ENCODE results near the gene CCDC51. TPM values are rescaled to one million over a fixed set of nuclear protein-coding genes. Genes with fewer than 3 reads are reported as not detected.
A peak's percentile ranks its signal among the peaks of the same experiment; 100 is the strongest.

Gene CCDC51
- total and polyA plus RNA-seq, 2 of the 13 experiments (the other 11 are each of a cell fraction or from before 2014, with no cell fraction given) = 18.1 to 29.4 TPM

DNA sequence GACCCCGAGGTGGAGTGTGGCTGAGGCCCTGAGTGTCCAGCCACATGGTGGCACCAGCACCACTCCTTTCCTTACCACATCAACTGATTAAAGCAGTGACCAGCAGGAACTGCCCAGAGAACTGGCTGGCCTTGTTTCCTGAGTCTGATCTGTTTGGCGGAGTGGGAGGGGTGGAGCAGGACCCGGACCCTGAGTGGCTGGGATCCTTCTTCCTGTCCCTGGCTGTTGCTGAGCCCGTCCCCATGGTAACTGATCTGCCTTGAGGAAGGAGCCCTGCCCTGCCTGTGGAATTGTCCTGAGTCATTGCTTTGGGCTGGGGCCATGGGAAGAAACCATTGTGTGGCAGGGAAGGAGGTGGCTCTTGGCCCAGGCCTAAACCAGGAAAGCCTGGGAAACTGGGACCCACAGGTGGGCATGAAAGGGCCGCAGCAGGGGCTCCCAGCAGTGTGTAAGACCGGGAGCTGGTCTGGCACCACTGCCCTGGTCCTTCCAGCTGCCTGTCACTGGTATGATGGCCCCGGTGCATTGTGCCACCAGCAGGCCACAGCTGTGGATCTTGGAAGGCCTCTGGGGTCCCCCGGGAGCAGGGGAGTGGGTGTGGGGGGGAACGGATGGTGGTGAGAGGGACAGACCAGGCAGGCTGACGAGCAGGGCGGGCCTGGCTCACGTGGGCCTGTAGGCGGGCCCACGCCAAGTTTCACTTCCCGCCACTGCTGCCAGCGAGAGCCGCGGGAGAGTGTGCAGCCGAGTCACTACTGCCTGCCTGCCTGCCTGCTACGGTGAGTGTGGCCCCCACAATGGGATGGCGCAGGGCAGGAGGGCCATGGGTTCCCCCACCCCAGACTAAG, 25.8 kb upstream of the CCDC51 start (continued):
- no peak for TF ChIP-seq ZNF180 (CRISPR knock-in tag; IDR thresholded peaks at IDR 0.05; ENCODE audit: borderline replicate concordance, low read depth)
- TF ChIP-seq HNRNPL (IDR thresholded peaks at IDR 0.05; ENCODE audit: low read depth, low read length) = 0 out of 2 replicates have a peak, but pooled peaks have one; percentile 29
- no peak for TF ChIP-seq ZNF543 (CRISPR knock-in tag; IDR thresholded peaks at IDR 0.05)
- TF ChIP-seq RBM39 (IDR thresholded peaks at IDR 0.05; ENCODE audit: low read depth, low read length, poor library complexity, severe bottlenecking) = no peak
- no peak for TF ChIP-seq ZNF589 (CRISPR knock-in tag; conservative IDR thresholded peaks at IDR 0.05)
- TF ChIP-seq, protein P1, sequence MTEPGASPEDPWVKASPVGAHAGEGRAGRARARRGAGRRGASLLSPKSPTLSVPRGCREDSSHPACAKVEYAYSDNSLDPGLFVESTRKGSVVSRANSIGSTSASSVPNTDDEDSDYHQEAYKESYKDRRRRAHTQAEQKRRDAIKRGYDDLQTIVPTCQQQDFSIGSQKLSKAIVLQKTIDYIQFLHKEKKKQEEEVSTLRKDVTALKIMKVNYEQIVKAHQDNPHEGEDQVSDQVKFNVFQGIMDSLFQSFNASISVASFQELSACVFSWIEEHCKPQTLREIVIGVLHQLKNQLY (CRISPR knock-in tag; IDR thresholded peaks at IDR 0.05) = no peak
- 0 out of 2 replicates have a peak, but pooled peaks have one; percentile 50 for TF ChIP-seq ZNF33B (CRISPR knock-in tag; IDR thresholded peaks at IDR 0.05)
- no peak for TF ChIP-seq NAIF1 (CRISPR knock-in tag; IDR thresholded peaks at IDR 0.05; ENCODE audit: borderline replicate concordance)
- TF ChIP-seq SRSF4 (IDR thresholded peaks at IDR 0.05; ENCODE audit: low read depth, low read length, poor library complexity, severe bottlenecking) = no peak
- TF ChIP-seq ATF1 (CRISPR knock-in tag; IDR thresholded peaks at IDR 0.05) = no peak
- TF ChIP-seq, protein P2, sequence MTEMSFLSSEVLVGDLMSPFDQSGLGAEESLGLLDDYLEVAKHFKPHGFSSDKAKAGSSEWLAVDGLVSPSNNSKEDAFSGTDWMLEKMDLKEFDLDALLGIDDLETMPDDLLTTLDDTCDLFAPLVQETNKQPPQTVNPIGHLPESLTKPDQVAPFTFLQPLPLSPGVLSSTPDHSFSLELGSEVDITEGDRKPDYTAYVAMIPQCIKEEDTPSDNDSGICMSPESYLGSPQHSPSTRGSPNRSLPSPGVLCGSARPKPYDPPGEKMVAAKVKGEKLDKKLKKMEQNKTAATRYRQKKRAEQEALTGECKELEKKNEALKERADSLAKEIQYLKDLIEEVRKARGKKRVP (CRISPR knock-in tag; IDR thresholded peaks at IDR 0.05) = no peak
- TF ChIP-seq ZNF160 (CRISPR knock-in tag; IDR thresholded peaks at IDR 0.05) = no peak
- TF ChIP-seq SATB2 (CRISPR knock-in tag; IDR thresholded peaks at IDR 0.05) = no peak
- TF ChIP-seq, protein P3, sequence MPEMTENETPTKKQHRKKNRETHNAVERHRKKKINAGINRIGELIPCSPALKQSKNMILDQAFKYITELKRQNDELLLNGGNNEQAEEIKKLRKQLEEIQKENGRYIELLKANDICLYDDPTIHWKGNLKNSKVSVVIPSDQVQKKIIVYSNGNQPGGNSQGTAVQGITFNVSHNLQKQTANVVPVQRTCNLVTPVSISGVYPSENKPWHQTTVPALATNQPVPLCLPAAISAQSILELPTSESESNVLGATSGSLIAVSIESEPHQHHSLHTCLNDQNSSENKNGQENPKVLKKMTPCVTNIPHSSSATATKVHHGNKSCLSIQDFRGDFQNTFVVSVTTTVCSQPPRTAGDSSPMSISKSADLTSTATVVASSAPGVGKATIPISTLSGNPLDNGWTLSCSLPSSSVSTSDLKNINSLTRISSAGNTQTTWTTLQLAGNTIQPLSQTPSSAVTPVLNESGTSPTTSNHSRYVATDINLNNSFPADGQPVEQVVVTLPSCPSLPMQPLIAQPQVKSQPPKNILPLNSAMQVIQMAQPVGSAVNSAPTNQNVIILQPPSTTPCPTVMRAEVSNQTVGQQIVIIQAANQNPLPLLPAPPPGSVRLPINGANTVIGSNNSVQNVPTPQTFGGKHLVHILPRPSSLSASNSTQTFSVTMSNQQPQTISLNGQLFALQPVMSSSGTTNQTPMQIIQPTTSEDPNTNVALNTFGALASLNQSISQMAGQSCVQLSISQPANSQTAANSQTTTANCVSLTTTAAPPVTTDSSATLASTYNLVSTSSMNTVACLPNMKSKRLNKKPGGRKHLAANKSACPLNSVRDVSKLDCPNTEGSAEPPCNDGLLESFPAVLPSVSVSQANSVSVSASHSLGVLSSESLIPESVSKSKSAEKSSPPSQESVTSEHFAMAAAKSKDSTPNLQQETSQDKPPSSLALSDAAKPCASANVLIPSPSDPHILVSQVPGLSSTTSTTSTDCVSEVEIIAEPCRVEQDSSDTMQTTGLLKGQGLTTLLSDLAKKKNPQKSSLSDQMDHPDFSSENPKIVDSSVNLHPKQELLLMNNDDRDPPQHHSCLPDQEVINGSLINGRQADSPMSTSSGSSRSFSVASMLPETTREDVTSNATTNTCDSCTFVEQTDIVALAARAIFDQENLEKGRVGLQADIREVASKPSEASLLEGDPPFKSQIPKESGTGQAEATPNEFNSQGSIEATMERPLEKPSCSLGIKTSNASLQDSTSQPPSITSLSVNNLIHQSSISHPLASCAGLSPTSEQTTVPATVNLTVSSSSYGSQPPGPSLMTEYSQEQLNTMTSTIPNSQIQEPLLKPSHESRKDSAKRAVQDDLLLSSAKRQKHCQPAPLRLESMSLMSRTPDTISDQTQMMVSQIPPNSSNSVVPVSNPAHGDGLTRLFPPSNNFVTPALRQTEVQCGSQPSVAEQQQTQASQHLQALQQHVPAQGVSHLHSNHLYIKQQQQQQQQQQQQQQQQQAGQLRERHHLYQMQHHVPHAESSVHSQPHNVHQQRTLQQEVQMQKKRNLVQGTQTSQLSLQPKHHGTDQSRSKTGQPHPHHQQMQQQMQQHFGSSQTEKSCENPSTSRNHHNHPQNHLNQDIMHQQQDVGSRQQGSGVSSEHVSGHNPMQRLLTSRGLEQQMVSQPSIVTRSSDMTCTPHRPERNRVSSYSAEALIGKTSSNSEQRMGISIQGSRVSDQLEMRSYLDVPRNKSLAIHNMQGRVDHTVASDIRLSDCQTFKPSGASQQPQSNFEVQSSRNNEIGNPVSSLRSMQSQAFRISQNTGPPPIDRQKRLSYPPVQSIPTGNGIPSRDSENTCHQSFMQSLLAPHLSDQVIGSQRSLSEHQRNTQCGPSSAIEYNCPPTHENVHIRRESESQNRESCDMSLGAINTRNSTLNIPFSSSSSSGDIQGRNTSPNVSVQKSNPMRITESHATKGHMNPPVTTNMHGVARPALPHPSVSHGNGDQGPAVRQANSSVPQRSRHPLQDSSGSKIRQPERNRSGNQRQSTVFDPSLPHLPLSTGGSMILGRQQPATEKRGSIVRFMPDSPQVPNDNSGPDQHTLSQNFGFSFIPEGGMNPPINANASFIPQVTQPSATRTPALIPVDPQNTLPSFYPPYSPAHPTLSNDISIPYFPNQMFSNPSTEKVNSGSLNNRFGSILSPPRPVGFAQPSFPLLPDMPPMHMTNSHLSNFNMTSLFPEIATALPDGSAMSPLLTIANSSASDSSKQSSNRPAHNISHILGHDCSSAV (CRISPR knock-in tag; IDR thresholded peaks at IDR 0.05; ENCODE audit: borderline replicate concordance) = no peak
- TF ChIP-seq, protein P4, sequence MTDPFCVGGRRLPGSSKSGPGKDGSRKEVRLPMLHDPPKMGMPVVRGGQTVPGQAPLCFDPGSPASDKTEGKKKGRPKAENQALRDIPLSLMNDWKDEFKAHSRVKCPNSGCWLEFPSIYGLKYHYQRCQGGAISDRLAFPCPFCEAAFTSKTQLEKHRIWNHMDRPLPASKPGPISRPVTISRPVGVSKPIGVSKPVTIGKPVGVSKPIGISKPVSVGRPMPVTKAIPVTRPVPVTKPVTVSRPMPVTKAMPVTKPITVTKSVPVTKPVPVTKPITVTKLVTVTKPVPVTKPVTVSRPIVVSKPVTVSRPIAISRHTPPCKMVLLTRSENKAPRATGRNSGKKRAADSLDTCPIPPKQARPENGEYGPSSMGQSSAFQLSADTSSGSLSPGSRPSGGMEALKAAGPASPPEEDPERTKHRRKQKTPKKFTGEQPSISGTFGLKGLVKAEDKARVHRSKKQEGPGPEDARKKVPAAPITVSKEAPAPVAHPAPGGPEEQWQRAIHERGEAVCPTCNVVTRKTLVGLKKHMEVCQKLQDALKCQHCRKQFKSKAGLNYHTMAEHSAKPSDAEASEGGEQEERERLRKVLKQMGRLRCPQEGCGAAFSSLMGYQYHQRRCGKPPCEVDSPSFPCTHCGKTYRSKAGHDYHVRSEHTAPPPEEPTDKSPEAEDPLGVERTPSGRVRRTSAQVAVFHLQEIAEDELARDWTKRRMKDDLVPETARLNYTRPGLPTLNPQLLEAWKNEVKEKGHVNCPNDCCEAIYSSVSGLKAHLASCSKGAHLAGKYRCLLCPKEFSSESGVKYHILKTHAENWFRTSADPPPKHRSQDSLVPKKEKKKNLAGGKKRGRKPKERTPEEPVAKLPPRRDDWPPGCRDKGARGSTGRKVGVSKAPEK (CRISPR knock-in tag; IDR thresholded peaks at IDR 0.05; ENCODE audit: borderline replicate concordance) = no peak
- TF ChIP-seq RFX5 (IDR thresholded peaks at IDR 0.05; ENCODE audit: low read depth, low read length) = no peak

Measured in HepG2 (cell line).